Measurements from ENCODE around the gene CCDC85B. TPM values are rescaled to one million over a fixed set of nuclear protein-coding genes. Genes with fewer than 3 reads are reported as not detected.

CCDC85B gene
- total and polyA plus RNA-seq, 2 donors = 6.9 to 84.1 TPM

DNA sequence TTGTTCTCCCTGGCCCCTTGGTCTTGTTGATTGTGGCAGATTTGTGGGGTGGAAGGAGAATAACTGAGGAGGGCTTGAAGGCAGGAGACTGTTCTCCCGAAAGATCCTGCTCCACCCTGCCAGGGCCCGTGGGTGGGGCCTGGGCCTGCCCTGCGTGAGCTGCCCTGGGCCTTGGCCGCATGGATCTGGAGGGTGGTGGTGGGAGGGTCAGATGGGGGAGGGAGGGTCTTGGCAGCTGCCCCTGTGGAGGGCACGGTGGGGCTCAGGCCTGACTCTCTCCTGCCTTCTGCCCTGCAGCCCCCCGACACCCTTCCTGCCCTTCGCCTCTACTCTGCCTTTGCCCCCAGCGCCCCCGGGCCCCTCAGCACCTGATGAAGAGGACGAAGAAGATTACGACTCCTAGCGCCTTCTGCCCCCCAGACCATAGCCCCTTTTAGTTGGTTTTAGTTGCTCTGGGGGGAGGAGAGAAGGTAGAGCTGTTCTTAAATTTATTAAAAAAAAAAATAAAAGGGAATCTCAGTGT, 30.6 kb downstream of the CCDC85B start:
- WGBS = 82% methylated on average over 12 of the region's 12 CpGs
- no peak overlapping the region for H3K4me3 ChIP-seq (ENCODE audit: low read depth, low read length)
- peaks cover 2% of the 10 kb centered on the region for H3K4me1 ChIP-seq (ENCODE audit: insufficient read depth)
- H3K27ac ChIP-seq (ENCODE audit: low read depth) = no peak overlapping the region
- DNase-seq (ENCODE audit: extremely low spot score) = no peak
- no peaks in the 10 kb centered on the region for H3K36me3 ChIP-seq (ENCODE audit: insufficient read depth)

DNA sequence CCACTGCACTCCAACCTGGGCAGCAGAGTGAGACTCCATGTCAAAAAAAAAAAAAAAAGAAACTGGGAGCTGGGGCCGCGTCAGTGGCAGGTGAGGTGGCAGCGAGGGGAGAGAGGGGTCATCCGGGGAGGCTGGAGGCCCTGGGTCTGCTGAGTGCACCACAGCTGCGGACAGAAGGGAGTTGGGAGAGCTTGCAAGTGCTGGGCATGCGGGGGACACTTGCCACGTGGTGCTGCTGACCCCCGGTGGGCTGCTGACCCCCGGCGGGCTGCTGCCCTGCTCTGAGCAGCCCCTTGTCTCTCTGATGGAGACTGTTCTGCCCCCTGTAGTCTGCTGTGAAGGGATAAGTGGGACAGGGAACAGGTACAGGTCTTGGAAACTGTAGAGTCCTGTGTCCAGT, 31.4 kb downstream of the CCDC85B start:
- peaks cover 2% of the 10 kb centered on the region for H3K4me1 ChIP-seq (ENCODE audit: insufficient read depth)
- no peak for DNase-seq (ENCODE audit: extremely low spot score)
- no peak overlapping the region for H3K4me3 ChIP-seq (ENCODE audit: low read depth, low read length)
- H3K27ac ChIP-seq (ENCODE audit: low read depth) = no peak overlapping the region
- WGBS = 93% methylated on average over 10 of the region's 10 CpGs
- H3K36me3 ChIP-seq (ENCODE audit: insufficient read depth) = no peaks in the 10 kb centered on the region

DNA sequence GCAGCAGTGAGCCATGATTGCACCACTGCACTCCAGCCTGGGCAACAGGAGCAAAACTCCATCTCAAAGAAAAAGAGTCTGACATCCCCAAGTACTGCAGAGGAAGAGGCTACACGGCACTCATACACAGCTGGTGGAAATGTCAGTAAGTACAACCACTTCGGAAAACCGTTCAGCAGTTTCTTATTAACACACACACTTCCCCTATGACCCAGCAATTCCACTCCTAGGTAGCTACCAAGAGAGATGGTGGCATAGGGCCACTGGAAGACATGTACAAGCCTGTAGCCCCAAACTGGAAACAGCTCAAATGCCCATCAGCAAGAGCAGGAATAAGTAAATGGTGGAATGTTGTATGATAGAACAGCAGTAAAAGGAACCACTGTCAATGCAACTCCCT, 32.1 kb downstream of the CCDC85B start:
- WGBS = 84% methylated on average over 3 of the region's 3 CpGs
- no peak for DNase-seq (ENCODE audit: extremely low spot score)
- H3K36me3 ChIP-seq (ENCODE audit: insufficient read depth) = no peaks in the 10 kb centered on the region
- H3K27ac ChIP-seq (ENCODE audit: low read depth) = no peak overlapping the region
- H3K4me1 ChIP-seq (ENCODE audit: insufficient read depth) = peaks cover 2% of the 10 kb centered on the region
- no peak overlapping the region for H3K4me3 ChIP-seq (ENCODE audit: low read depth, low read length)

DNA sequence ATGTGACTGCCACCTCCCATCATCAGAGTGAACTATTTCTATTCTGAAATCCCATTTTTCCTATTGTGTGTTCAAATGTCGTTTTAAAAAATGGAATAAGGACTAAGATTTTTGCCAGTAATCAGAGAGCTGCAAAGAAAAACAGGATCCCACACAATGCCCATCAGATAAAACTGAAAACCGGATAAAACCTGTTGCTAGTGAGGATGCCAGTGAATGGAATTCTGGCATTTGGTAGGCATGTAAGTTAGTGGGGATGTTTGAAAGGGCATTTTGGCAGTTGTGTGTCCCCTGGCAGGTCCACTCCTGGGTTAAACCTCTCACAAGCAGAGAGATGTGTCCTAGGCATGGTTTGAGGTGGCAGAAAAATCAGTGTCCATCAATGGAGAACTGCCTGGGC, 34.9 kb downstream of the CCDC85B start:
- Histone ChIP-seq H3K27ac (ENCODE audit: low read depth) (no peak overlapping the region), H3K36me3 (ENCODE audit: insufficient read depth) (no peaks in the 10 kb centered on the region), H3K4me3 (ENCODE audit: low read depth, low read length) (no peak overlapping the region), H3K4me1 (ENCODE audit: insufficient read depth) (peaks cover under 1% of the 10 kb centered on the region)
- 55% methylated on average over 2 of the region's 2 CpGs for whole genome bisulfite sequencing
- no peak for DNase-seq (ENCODE audit: extremely low spot score)

DNA sequence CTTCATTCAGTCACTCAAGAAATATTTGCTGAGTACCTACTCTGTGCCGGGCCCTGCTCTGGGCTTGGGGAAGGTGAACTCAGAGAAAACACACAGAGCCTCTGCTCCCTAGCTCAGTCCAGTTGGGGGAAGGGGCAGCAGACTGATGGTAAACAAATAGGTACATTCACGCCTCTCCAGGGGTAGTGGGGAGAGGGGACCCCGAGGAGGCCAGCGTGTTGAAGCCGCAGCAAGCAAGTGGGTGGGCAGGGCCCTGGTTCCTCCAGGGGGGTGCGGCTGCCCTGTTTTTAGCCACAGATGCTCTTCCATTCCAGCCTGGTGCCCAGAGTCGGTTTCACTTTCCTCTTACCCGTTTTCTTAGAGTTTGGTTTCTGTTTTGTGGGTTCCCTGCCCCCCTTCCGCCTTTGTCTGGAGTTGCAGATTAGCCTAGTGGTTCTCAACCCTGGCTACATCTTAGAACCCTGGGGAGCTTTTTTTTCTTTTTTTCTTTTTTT, 37.5 kb downstream of the CCDC85B start:
- Histone ChIP-seq H3K4me1 (ENCODE audit: insufficient read depth) (no peaks in the 10 kb centered on the region), H3K4me3 (ENCODE audit: low read depth, low read length) (no peak overlapping the region), H3K27ac (ENCODE audit: low read depth) (no peak overlapping the region), H3K36me3 (ENCODE audit: insufficient read depth) (no peaks in the 10 kb centered on the region)
- no peak for DNase-seq (ENCODE audit: extremely low spot score)
- 51% methylated on average over 9 of the region's 9 CpGs for WGBS

DNA sequence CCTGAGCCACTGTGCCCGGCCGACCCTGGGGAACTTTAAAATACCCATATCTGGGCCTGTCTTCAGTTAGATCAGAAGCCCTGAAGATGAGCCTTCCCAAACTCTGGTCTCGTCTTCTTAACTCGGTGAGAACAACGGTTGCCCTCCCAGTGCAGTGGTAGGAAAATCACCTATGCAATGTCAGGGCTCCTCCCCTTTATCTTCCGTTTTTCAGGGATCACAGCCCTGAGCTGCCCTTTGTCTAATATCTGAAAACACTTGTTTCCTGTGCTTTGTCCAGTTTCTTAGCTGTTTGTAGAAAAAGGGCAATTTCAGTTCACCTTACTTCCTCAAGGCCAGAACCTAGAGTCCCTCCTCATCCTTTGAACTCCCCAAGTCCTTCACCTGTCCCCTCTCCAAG, 38.2 kb downstream of the CCDC85B start:
- DNase-seq (ENCODE audit: extremely low spot score) = no peak
- no peak overlapping the region for H3K4me3 ChIP-seq (ENCODE audit: low read depth, low read length)
- H3K27ac ChIP-seq (ENCODE audit: low read depth) = no peak overlapping the region
- H3K4me1 ChIP-seq (ENCODE audit: insufficient read depth) = no peaks in the 10 kb centered on the region
- WGBS = 58% methylated on average over 6 of the region's 6 CpGs
- H3K36me3 ChIP-seq (ENCODE audit: insufficient read depth) = no peaks in the 10 kb centered on the region

DNA sequence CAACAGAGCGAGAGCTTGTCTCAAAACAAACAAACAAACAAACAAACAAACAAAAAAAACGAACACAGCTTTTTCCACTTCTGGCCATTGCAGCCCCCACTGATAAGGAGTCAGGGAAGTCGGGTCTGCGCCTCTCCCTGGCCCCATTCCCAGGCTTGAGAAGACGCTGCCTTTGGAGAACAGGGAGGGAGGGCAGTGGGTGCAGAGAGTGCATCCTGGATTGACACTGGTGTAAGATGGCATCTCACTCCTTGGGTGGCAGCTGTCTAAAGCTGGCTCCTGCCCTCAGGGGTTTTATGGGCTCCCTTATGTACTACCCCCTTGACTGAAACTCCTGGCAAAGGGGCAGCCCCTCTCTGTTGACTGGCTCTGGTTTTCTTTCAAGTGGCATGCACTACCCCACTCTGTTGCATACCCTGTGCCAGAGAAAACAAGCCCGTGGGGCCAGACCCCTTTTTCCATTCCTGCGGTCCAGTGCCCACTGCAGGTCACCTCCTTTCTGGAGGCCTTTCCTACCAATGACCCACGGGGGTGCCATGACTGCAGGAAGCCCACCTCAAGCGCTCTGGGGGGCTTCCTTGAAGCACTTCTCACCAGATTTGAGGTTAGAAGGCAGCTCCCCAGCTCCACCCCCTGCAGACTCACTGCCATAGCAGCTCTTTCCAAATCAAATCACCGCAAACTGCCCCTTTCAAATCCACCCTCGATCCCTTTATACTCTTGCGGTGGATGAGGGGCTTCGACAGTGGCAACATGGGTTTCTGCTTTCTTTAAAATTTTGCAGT, 41.5 kb downstream of the CCDC85B start:
- H3K4me1 ChIP-seq (ENCODE audit: insufficient read depth) = no peaks in the 10 kb centered on the region
- no peak overlapping the region for H3K27ac ChIP-seq (ENCODE audit: low read depth)
- WGBS = 50% methylated on average over 13 of the region's 13 CpGs
- no peaks in the 10 kb centered on the region for H3K36me3 ChIP-seq (ENCODE audit: insufficient read depth)
- no peak overlapping the region for H3K4me3 ChIP-seq (ENCODE audit: low read depth, low read length)
- no peak for DNase-seq (ENCODE audit: extremely low spot score)

DNA sequence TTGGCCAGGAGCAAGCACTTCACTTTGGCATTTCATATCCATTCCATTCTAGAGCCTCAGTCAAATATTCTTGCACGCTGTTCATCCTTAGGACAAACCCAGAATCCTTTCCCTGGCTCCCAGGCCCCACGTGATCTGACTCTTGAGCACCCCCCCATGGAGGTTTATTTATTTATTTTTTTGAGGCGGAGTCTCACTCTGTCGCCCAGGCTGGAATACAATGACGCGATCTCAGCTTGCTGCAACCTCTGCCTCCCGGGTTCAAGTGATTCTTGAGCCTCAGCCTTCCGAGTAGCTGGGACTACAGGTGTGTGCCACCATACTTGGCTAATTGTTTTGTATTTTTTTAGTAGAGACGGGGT, 42.1 kb downstream of the CCDC85B start:
- 37% methylated on average over 9 of the region's 9 CpGs for WGBS
- no peak for DNase-seq (ENCODE audit: extremely low spot score)
- no peak overlapping the region for H3K27ac ChIP-seq (ENCODE audit: low read depth)
- no peak overlapping the region for H3K4me3 ChIP-seq (ENCODE audit: low read depth, low read length)
- H3K36me3 ChIP-seq (ENCODE audit: insufficient read depth) = no peaks in the 10 kb centered on the region
- no peaks in the 10 kb centered on the region for H3K4me1 ChIP-seq (ENCODE audit: insufficient read depth)

DNA sequence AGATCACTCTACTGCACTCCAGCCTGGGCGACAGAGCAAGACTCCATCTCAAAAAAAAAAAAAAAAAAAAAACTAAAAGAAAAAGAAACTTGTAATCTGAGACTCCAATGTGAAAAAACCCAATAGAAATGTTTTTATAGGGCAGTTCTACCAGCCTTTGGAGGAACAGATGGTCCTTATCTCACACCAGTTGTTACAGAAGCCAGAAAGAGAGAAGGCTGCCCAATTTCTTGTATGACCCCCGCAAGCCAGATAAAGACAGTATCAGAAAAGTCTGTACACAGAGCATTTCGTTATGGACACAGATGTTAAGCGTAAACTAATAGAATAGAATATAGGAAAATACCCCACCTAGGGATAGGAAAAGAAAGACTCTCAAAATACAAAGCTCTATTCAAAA, 43.5 kb downstream of the CCDC85B start:
- H3K4me1 ChIP-seq (ENCODE audit: insufficient read depth) = no peaks in the 10 kb centered on the region
- DNase-seq (ENCODE audit: extremely low spot score) = no peak
- H3K4me3 ChIP-seq (ENCODE audit: low read depth, low read length) = no peak overlapping the region
- H3K36me3 ChIP-seq (ENCODE audit: insufficient read depth) = no peaks in the 10 kb centered on the region
- no peak overlapping the region for H3K27ac ChIP-seq (ENCODE audit: low read depth)
- 34% methylated on average over 4 of the region's 4 CpGs for WGBS

DNA sequence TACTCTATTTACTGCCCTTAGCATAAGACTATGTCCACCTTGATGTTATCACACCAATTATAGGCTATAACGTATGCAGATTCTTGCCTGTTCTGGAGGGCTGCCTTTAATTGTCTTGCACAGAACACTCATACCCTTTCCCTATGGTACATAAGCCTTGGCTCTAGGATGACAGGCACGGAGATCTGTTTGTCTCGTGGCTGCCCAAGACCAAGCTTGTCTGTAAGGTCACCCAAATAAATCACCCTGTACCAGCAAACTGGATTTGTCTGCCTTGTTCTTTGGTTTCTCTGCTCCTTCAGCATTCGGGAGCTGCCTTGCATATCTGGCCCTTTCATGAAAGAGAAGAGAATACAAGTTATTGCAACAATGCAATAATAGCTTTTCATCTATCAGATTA, 47.3 kb downstream of the CCDC85B start:
- 53% methylated on average over 4 of the region's 4 CpGs for WGBS
- H3K4me1 ChIP-seq (ENCODE audit: insufficient read depth) = no peaks in the 10 kb centered on the region
- no peaks in the 10 kb centered on the region for H3K36me3 ChIP-seq (ENCODE audit: insufficient read depth)
- no peak overlapping the region for H3K4me3 ChIP-seq (ENCODE audit: low read depth, low read length)
- H3K27ac ChIP-seq (ENCODE audit: low read depth) = no peak overlapping the region
- DNase-seq (ENCODE audit: extremely low spot score) = no peak

Other genes with a start within 250 kb of the CCDC85B start
- 18.5 TPM for gene RELA, start 227.8 kb upstream of the CCDC85B start, total RNA-seq
- 80.8 TPM for gene RELA, start 227.8 kb upstream of the CCDC85B start, polyA plus RNA-seq
- gene KAT5, start 178.4 kb upstream of the CCDC85B start, total RNA-seq = 28.4 TPM
- gene KAT5, start 178.4 kb upstream of the CCDC85B start, polyA plus RNA-seq = 95.6 TPM
- gene RNASEH2C, start 169.9 kb upstream of the CCDC85B start, total RNA-seq = 11.9 TPM
- 102 TPM for gene RNASEH2C, start 169.9 kb upstream of the CCDC85B start, polyA plus RNA-seq
- gene AP5B1, start 109.7 kb upstream of the CCDC85B start, total RNA-seq = 3.0 TPM
- gene AP5B1, start 109.7 kb upstream of the CCDC85B start, polyA plus RNA-seq = 14.7 TPM
- 4.7 TPM for gene OVOL1, start 103.6 kb upstream of the CCDC85B start, total RNA-seq
- gene OVOL1, start 103.6 kb upstream of the CCDC85B start, polyA plus RNA-seq = 5.1 TPM
- gene SNX32, start 56.7 kb upstream of the CCDC85B start, total RNA-seq = 0.85 TPM
- 2.0 TPM for gene SNX32, start 56.7 kb upstream of the CCDC85B start, polyA plus RNA-seq
- 231 TPM for gene CFL1, start 32.5 kb upstream of the CCDC85B start, total RNA-seq
- gene CFL1, start 32.5 kb upstream of the CCDC85B start, polyA plus RNA-seq = 728 TPM
- 38.2 TPM for gene MUS81, start 30.2 kb upstream of the CCDC85B start, total RNA-seq
- 65.4 TPM for gene MUS81, start 30.2 kb upstream of the CCDC85B start, polyA plus RNA-seq
- gene EFEMP2, start 17.9 kb upstream of the CCDC85B start, total RNA-seq = 43.3 TPM
- gene EFEMP2, start 17.9 kb upstream of the CCDC85B start, polyA plus RNA-seq = 120 TPM
- gene CTSW, start 10.8 kb upstream of the CCDC85B start, total RNA-seq = 2.7 TPM
- gene CTSW, start 10.8 kb upstream of the CCDC85B start, polyA plus RNA-seq = 0.98 TPM
- 60.7 TPM for gene FIBP, start 2.2 kb upstream of the CCDC85B start, total RNA-seq
- 64.0 TPM for gene FIBP, start 2.2 kb upstream of the CCDC85B start, polyA plus RNA-seq
- not detected for gene FOSL1, start 9.7 kb downstream of the CCDC85B start, total RNA-seq
- 7.5 TPM for gene FOSL1, start 9.7 kb downstream of the CCDC85B start, polyA plus RNA-seq
- gene C11orf68, start 28.4 kb downstream of the CCDC85B start, total RNA-seq = 11.8 TPM
- 65.9 TPM for gene C11orf68, start 28.4 kb downstream of the CCDC85B start, polyA plus RNA-seq
- 36.7 TPM for gene DRAP1, start 28.8 kb downstream of the CCDC85B start, total RNA-seq
- 111 TPM for gene DRAP1, start 28.8 kb downstream of the CCDC85B start, polyA plus RNA-seq
- gene TSGA10IP, start 54.8 kb downstream of the CCDC85B start, total RNA-seq = not detected
- gene TSGA10IP, start 54.8 kb downstream of the CCDC85B start, polyA plus RNA-seq = 0.09 TPM
- gene SART1, start 71.1 kb downstream of the CCDC85B start, total RNA-seq = 18.9 TPM
- 47.2 TPM for gene SART1, start 71.1 kb downstream of the CCDC85B start, polyA plus RNA-seq
- 15.6 TPM for gene EIF1AD, start 111.5 kb downstream of the CCDC85B start, total RNA-seq
- 26.3 TPM for gene EIF1AD, start 111.5 kb downstream of the CCDC85B start, polyA plus RNA-seq
- gene BANF1, start 111.8 kb downstream of the CCDC85B start, total RNA-seq = 8.6 TPM
- 181 TPM for gene BANF1, start 111.8 kb downstream of the CCDC85B start, polyA plus RNA-seq
- gene CST6, start 121.3 kb downstream of the CCDC85B start, total RNA-seq = 0.58 TPM
- 0.37 TPM for gene CST6, start 121.3 kb downstream of the CCDC85B start, polyA plus RNA-seq
- not detected for gene CATSPER1, start 135.8 kb downstream of the CCDC85B start, total RNA-seq
- 0.35 TPM for gene CATSPER1, start 135.8 kb downstream of the CCDC85B start, polyA plus RNA-seq
- gene GAL3ST3, start 158.5 kb downstream of the CCDC85B start, total RNA-seq = 0.42 TPM
- gene GAL3ST3, start 158.5 kb downstream of the CCDC85B start, polyA plus RNA-seq = not detected
- gene SF3B2, start 161.7 kb downstream of the CCDC85B start, total RNA-seq = 77.2 TPM
- 142 TPM for gene SF3B2, start 161.7 kb downstream of the CCDC85B start, polyA plus RNA-seq
- 42.3 TPM for gene PACS1, start 179.6 kb downstream of the CCDC85B start, total RNA-seq
- gene PACS1, start 179.6 kb downstream of the CCDC85B start, polyA plus RNA-seq = 41.3 TPM